Ectodermal cell (in vitro differentiated cells): Measurements from ENCODE around the gene C2orf68.
"Not testable (repeated sequence)": the region's sequence is repeated elsewhere in the genome, so short reads cannot be mapped to it uniquely, and the experiment has no call there.

Experiments
- H3K27ac ChIP-seq: 2 replicates; pipeline ENCODE4 v1.7.0; 2013; ENCODE audit warnings: mild to moderate bottlenecking, low read depth, low read length; ENCODE audit not compliant: insufficient read depth, poor library complexity, severe bottlenecking
- H3K27me3 ChIP-seq: 2 replicates; pipeline ENCODE4 v1.7.0; 2013; ENCODE audit warnings: mild to moderate bottlenecking, low read length; ENCODE audit not compliant: insufficient read depth, control insufficient read depth, poor library complexity, severe bottlenecking
- H3K36me3 ChIP-seq: one replicate; pipeline ENCODE4 v1.7.0; 2013; ENCODE audit warnings: low read length; ENCODE audit not compliant: control insufficient read depth, insufficient read depth
- H3K4me1 ChIP-seq: one replicate; pipeline ENCODE4 v1.7.0; 2013; ENCODE audit warnings: low read length; ENCODE audit not compliant: control insufficient read depth, insufficient read depth
- H3K4me3 ChIP-seq: 2 replicates; pipeline ENCODE4 v1.7.0; 2013; ENCODE audit warnings: low read depth, low read length, control low read depth; ENCODE audit not compliant: insufficient read depth
- H3K9me3 ChIP-seq: 2 replicates; pipeline ENCODE4 v1.7.0; 2013; ENCODE audit warnings: mild to moderate bottlenecking, low read length, moderate library complexity; ENCODE audit not compliant: control insufficient read depth
- WGBS, 2 experiments: methylation state at CpG; one replicate each; pipeline ENCODE4 v1.1.7; 2013; ENCODE audit warnings: missing lambda C conversion rate in 2 of 2; 5-methylcytosine and 5-hydroxymethylcytosine counted together

The C2orf68 gene

DNA sequence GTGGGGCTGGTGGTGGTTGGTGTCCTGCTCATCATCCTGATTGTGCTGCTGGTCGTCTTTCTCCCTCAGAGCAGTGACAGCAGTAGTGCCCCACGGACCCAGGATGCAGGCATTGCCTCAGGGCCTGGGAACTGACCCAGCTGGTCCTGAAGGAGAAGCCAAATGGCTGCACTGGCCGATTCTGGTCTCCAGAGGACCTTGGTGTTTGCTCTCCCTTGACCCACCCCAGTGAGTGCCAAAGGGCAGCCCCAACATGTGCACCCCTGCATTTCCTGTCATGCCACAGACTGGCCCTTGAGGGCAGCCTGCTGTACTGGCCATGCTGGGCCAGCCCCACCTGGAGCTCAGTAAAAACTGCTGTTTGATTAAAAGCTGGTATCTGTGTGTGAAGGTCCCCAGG lies 18.8 kb downstream of the C2orf68 start:
- Histone ChIP-seq H3K27me3 (peaks cover 4% of the 10 kb centered on the region), H3K4me1 (peaks cover 12% of the 10 kb centered on the region), H3K9me3 (no peaks in the 10 kb centered on the region), H3K36me3 (peaks cover 7% of the 10 kb centered on the region), H3K4me3 (no peak overlapping the region), H3K27ac (no peak overlapping the region)
- 71 to 73% methylated on average over 3 of the region's 3 CpGs for WGBS, 2 experiments

DNA sequence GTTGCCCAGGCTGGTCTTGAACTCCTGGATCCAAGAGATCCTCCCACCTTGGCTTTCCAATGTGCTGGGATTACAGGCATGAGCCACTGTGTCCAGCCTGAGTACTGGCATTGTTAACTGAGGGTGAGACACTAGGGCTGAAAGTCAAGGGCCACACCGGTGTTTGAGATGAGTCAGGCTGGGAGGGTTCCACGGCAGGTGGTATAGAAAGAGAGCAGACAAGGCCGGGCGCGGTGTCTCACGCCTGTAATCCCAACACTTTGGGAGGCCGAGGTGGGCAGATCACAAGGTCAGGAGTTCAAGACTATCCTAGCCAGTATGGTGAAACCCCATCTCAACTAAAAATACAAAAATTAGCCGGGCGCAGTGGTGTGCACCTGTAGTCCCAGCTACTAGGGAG lies 19.6 kb downstream of the C2orf68 start:
- H3K9me3 ChIP-seq, H3K27ac ChIP-seq, H3K36me3 ChIP-seq, H3K27me3 ChIP-seq, H3K4me3 ChIP-seq: not testable (repeated sequence)
- WGBS, 2 experiments = 91 to 93% methylated on average over 9 of the region's 9 CpGs
- peaks cover 12% of the 10 kb centered on the region for H3K4me1 ChIP-seq

GRCh38 chr2:85591563-85591962 lies 20.3 kb downstream of the C2orf68 start:
- WGBS, 2 experiments = 88 to 89% methylated on average over 12 of the region's 12 CpGs
- H3K27ac ChIP-seq = no peak overlapping the region
- H3K4me1 ChIP-seq = peaks cover 10% of the 10 kb centered on the region
- H3K27me3 ChIP-seq = peaks cover 4% of the 10 kb centered on the region
- H3K4me3 ChIP-seq = no peak overlapping the region
- no peaks in the 10 kb centered on the region for H3K36me3 ChIP-seq
- H3K9me3 ChIP-seq = no peaks in the 10 kb centered on the region

- Histone ChIP-seq H3K4me1 (peaks cover 6% of the 10 kb centered on the region), H3K27ac (no peak overlapping the region), H3K36me3 (no peaks in the 10 kb centered on the region), H3K4me3 (no peak overlapping the region), H3K27me3 (peaks cover 4% of the 10 kb centered on the region), H3K9me3 (no peaks in the 10 kb centered on the region)
- WGBS, 2 experiments = 91 to 93% methylated on average over 2 of the region's 2 CpGs
Measured at GRCh38 chr2:85590950-85591349, 20.9 kb downstream of the C2orf68 start.

- Histone ChIP-seq H3K9me3 (no peaks in the 10 kb centered on the region), H3K27ac (no peak overlapping the region), H3K27me3 (peaks cover 11% of the 10 kb centered on the region), H3K36me3 (no peaks in the 10 kb centered on the region), H3K4me3 (no peak overlapping the region), H3K4me1 (peaks cover 6% of the 10 kb centered on the region)
- 67 to 73% methylated on average over 7 of the region's 7 CpGs for WGBS, 2 experiments
Measured at GRCh38 chr2:85589982-85590791, 21.7 kb downstream of the C2orf68 start.

- Histone ChIP-seq H3K27ac (no peak overlapping the region), H3K4me3 (no peak overlapping the region), H3K27me3 (peaks cover 21% of the 10 kb centered on the region), H3K36me3 (no peaks in the 10 kb centered on the region), H3K9me3 (no peaks in the 10 kb centered on the region), H3K4me1 (peaks cover under 1% of the 10 kb centered on the region)
- 93 to 97% methylated on average over 4 of the region's 4 CpGs for WGBS, 2 experiments
Measured at GRCh38 chr2:85589181-85589580, 22.7 kb downstream of the C2orf68 start.

- Histone ChIP-seq H3K4me3 (no peak overlapping the region), H3K9me3 (no peaks in the 10 kb centered on the region), H3K27me3 (peaks cover 27% of the 10 kb centered on the region), H3K27ac (no peak overlapping the region), H3K4me1 (no peaks in the 10 kb centered on the region), H3K36me3 (no peaks in the 10 kb centered on the region)
- WGBS, 2 experiments = 90% methylated on average over 4 of the region's 4 CpGs
Measured at GRCh38 chr2:85588645-85589044, 23.2 kb downstream of the C2orf68 start.

- 66 to 67% methylated on average over 4 of the region's 4 CpGs for WGBS, 2 experiments
- Histone ChIP-seq H3K27me3 (peaks cover 31% of the 10 kb centered on the region), H3K36me3 (no peaks in the 10 kb centered on the region), H3K9me3 (no peaks in the 10 kb centered on the region), H3K27ac (no peak overlapping the region), H3K4me1 (no peaks in the 10 kb centered on the region), H3K4me3 (no peak overlapping the region)
Measured at GRCh38 chr2:85588236-85588635, 23.6 kb downstream of the C2orf68 start.

DNA sequence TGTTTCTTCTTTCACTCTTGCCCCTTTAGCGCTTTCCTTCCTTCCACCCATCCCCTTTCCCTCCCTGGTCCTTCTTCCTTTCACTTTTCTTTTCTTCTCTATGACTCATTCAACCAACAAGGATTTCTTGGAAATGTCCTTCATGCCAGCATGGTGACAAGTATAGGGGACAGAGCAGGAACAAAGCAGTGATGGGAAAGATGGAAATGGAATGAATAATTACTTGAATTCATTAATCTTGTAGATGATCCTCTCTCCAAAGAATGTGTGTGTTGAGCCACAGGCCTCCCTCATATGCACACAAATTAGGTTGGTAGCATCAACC lies 26.1 kb downstream of the C2orf68 start:
- WGBS, 2 experiments = 81 to 89% methylated on average over 1 of the region's 1 CpG
- Histone ChIP-seq H3K9me3 (no peaks in the 10 kb centered on the region), H3K36me3 (no peaks in the 10 kb centered on the region), H3K4me3 (no peak overlapping the region), H3K27ac (no peak overlapping the region), H3K27me3 (peaks cover 35% of the 10 kb centered on the region), H3K4me1 (no peaks in the 10 kb centered on the region)

DNA sequence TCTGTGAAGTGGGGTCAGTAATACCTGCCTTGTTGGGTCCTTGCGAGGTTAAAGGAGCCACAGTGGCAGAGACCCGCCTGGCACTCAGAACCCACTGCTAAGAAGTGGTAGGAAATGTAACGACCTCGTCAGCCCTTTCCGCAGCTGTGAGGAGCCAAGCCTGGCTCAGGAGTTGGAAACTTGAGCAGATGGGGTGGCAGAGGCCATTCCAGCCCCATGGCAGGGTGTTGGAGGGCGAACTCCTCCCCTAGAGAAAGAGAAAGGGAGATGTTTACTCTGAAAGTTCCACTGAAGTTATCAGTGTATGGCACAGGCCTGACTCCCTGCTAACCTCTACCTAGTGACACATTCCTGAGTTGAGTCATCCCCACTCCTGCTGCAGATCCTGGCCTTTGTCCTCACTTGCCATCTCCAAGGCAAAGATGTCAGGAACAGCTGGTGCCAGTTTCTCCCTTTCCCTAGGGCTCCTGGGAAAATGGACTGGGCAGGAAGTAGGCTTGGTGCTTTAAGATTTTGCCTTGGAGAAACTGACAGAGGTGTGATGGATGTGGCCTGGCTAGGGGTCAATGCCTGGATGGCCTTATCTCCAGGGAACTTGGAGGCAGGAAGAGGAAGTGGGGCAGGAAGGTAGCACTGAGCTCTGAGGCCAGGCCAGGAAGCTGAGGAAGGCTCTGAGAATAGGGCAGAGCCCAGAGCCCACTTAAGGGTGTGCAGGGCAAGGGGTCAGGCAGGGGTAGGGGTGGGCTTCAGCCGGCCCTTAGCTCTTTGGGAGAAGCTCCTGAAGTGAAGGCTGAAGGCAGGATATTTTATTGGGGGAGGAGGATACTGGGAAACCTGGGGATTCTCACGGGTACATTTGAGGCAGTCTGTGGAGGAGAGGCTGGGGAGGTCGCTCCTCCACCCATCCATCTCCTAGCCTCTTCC lies 26.7 kb downstream of the C2orf68 start:
- WGBS, 2 experiments = 77 to 78% methylated on average over 9 of the region's 9 CpGs
- Histone ChIP-seq H3K27me3 (peaks cover 35% of the 10 kb centered on the region), H3K27ac (no peak overlapping the region), H3K36me3 (no peaks in the 10 kb centered on the region), H3K9me3 (no peaks in the 10 kb centered on the region), H3K4me1 (peaks cover 1% of the 10 kb centered on the region), H3K4me3 (peak overlapping the region; percentile 10)
